Measurements from ENCODE around the gene SLC38A3.

Gene SLC38A3

DNA sequence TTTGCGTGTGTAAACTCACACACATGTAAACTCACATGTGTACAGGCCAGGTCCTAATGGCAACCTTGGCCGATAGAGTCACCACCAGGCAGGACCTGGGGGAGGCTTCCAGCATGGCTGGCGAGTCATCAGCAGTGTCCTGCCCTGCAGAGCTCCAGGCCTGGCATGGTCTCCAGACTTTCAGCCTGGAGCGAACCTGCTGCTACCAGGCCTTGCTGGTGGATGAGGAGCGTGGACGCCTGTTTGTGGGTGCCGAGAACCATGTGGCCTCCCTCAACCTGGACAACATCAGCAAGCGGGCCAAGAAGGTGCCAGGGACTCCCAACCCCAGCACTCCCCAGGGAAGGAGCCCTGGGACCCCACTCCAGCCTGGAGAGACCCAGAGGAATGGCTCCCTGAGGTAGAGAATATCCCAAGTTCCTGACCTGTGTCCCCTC, 64.9 kb downstream of the SLC38A3 start:
- no peak for DNase-seq

DNA sequence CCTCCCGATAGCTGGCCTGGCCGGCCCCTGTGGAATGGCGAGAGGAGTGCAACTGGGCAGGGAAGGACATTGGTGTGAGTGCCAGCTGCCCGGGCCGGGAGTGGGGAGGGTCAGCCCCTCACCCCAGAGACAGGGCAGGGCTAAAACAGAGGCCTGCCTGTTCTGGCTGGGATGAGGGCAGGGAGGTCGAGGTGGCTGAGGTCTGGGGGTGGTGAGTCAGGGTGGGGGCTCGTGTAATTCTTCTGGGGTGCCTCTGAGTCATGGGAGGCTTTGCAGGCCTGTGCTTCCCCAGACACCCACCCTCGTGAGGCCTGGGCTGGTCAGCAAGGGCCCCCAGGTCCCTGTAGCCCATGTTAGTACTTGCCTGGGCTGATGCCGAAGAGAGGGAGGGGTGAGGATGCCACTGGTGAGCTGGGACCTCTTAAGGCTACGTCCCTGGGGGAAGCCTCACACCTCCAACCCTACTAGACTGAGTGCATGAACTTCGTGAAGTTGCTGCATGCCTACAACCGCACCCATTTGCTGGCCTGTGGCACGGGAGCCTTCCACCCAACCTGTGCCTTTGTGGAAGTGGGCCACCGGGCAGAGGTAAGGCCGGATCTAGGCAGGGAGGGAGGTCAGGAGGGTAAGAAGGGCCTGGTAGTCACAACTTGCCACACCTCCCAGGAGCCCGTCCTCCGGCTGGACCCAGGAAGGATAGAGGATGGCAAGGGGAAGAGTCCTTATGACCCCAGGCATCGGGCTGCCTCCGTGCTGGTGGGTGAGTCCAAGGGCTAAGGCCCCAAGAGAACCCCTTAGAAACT, 65.6 kb downstream of the SLC38A3 start:
- DNase-seq, result no peak

Data from stimulated activated CD4-positive, alpha-beta T cell treated with anti-CD3 and anti-CD28 coated beads, Interleukin-12 subunit alpha, Interleukin-12 subunit beta, amount 100 ng/mL, for 4 hours (primary cell).